HG03064 (cell line): ENCODE data around the gene PRAMEF2.
"Not testable (repeated sequence)": the region's sequence is repeated elsewhere in the genome, so short reads cannot be mapped to it uniquely, and the experiment has no call there.

ENCODE experiments used
- ATAC-seq: cut with Tn5 transposase; IDR thresholded peaks from one replicate; pipeline ENCODE4 v1.9.1; 2021; ENCODE audit warnings: low read depth; ENCODE audit not compliant: unreplicated experiment

PRAMEF2 gene, protein sequence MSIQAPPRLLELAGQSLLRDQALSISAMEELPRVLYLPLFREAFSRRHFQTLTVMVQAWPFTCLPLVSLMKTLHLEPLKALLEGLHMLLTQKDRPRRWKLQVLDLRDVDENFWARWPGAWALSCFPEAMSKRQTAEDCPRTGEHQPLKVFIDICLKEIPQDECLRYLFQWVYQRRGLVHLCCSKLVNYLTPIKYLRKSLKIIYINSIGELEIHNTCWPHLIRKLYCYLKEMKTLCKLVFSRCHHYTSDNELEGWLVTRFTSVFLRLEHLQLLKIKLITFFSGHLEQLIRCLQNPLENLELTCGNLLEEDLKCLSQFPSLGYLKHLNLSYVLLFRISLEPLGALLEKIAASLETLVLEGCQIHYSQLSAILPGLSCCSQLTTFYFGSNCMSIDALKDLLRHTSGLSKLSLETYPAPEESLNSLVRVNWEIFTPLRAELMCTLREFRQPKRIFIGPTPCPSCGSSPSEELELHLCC

DNA sequence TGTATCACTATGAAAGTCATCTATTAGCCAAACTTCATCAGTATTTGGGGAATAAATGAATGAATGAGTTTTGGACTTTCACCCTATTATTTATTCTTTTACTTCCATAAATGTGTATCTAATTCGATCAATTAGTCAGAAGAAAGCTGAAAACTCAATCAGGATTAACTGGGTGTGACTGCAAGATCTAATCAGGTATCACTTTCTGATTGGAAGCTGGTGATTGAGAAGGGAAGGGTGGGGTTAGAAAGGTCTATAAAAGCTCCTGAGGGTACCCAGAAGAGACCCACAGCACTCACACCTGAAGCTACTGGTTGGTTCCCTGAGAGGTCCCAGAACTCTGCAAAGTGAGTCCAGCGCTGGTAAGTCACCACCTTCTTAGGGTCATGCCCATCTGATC, at the start of gene PRAMEF2:
Gene PRAMEF2, plus strand, starts transcription at position 301 of the 400 bp plus-strand sequence. CDS start 1,924 bp downstream, outside the sequence.
- not testable (repeated sequence) for ATAC-seq

DNA sequence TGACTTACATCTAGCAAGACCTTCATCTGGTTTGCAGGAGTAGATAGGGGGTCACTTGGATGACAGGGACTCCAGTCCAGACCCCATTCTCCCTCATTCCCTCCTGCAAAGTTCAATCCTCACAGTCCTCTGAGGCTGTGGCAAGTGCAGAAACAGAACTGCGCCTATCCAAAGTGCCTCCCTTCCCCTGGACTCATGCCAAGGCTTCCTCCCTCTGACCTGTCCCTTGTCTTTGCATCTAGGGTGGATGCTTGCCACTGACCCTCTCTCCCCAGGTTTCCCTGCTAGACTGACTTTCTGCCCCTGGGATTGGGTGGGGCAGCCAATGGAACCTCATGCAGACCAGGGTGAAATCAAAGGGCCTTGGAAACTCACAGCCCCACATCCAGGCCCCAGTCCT, 47.0 kb upstream of the PRAMEF2 start:
- ATAC-seq: no peak

DNA sequence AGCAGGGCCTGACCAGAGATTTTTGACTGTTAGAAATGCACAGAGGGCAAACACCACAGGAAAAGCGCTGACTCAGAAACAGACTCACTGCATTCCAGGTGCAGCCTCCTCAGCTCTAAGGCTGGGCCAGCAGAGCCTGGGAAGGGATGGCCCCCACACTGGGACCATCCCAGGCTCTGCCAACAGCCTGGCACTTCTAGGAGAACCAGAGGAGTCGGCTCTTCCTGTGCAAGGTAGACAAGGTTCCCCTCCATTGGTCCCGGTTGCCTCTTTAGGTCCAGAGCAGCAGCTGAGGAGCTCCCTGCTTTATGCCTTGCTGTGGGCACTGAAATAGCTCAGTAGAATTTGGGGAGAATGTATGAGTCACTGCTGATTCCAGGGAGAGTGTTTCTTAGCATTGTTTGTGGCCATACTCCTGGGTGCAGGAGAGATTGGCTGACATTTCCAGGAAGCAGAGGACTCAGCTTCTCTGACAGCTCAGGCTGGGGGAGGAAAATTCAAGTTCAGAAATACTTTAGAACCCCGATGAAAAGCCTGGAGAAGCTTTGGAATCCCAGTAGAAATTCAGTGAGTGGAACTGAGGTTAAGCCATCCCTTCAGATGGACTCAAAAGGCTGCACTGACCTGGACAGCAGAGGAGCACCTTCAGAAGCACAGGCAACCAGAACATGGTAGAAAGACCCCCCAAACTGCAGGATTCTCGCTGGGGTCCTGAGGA, 46.0 kb upstream of the PRAMEF2 start:
- ATAC-seq: no peak

DNA sequence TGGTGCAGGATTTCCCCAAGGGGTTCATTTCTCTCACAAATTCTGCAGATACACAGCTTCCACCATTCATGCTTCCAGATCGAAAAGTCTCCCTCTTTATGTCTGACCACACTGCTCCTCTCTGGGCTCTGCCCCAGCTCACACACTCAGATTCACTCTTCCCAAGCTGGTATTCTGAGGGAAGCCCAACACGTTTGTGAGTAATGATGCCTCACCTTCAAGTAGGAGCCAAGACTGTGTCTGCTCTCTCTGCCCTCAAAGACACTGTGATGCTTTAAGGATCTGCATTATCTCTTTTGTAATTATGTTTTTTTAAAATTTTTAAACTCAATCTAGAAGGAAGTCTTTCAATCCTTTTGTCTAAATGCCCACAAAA, 45.5 kb upstream of the PRAMEF2 start:
- no peak for ATAC-seq

DNA sequence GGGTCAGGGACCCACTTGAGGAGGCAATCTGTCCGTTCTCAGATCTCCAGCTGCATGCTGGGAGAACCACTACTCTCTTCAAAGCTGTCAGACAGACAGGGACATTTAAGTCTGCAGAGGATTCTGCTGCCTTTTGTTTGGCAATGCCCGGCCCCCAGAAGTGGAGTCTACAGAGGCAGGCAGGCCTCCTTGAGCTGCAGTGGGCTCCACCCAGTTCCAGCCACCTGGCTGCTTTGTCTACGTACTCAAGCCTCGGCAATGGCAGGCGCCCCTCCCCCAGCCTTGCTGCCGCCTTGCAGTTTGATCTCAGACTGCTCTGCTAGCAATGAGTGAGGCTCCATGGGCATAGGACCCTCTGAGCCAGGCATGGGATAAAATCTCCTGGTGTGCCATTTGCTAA, 37.8 kb upstream of the PRAMEF2 start:
- not testable (repeated sequence) for ATAC-seq

DNA sequence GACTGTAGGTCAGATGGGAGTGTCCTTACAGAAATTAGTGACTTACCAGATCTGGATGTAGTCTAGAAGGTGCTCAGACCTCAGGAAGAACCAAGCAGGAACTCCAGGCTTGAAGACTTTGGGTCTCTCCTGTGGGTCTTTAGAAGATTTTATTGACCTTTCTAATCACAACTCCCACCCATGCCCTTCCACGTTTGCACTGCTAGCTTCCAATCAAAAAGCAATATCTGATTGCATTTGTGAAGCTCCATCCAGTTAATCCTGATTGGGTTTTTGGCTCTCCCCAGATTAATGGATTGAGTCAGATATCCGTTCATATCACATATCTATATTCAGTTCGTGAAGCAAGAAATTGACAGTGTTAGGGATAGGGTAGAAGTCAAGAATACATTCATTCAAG, 25.6 kb upstream of the PRAMEF2 start, which contains the start of gene PRAMEF11:
Gene PRAMEF11, minus strand, starts transcription at position 101 of the 400 bp plus-strand sequence. CDS start 2,621 bp downstream, outside the sequence.
- not testable (repeated sequence) for ATAC-seq

DNA sequence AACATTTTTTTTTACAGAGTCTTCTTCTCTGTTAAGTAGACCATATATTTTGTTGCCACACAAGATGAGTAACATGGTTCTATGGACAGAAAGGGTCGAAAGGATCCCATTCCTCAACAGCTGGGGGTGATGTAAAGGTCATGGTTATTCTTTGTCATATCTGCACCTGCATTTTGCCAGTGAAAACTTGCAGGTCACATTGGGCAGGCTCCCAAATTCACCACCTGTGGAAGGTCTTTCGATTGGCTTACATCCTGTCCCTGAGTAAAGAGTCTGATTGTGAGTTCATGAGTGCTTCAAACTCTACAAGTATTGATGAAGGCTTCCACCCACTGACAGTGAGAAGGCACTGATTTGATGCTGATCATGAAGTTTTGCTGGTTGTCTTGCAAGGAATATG, 23.6 kb upstream of the PRAMEF2 start:
- not testable (repeated sequence) for ATAC-seq

DNA sequence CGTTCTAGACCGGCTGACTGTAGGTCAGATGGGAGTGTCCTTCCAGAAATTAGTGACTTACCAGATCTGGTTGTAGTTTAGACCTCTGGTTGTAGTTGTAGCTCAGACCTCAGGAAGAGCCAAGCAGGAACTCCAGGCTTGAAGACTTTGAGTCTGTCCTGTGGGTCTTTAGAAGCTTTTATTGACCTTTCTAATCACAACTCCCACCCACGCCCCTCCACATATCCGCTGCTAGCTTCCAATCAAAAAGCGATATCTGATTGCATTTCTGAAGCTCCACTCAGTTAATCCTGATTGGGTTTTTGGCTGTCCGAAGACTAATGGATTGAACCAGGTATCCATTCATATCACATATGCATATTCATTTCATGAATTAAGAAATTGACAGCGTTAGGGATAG, 8.3 kb upstream of the PRAMEF2 start, which contains the start of gene HNRNPCL1:
Gene HNRNPCL1, minus strand, starts transcription at position 101 of the 400 bp plus-strand sequence. CDS start 431 bp downstream, outside the sequence.
- not testable (repeated sequence) for ATAC-seq

DNA sequence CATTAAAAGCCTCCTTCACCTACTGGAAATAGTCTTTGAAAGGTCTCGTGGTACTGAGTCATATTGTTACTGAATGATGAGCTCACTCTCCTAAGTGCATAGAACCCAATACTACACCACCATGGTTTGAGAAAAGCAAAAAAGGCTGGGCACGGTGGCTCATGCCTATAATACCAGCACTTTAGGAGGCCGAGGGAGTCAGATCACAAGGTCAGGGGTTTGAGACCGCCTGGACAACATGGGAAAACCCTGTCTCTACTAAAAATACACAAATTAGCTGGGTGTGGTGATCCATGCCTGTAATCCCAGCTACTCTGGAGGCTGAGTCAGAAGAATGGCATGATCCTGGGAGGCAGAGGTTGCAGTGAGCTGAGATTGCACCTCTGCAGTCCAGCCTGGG, 5.1 kb upstream of the PRAMEF2 start:
- ATAC-seq: no peak

DNA sequence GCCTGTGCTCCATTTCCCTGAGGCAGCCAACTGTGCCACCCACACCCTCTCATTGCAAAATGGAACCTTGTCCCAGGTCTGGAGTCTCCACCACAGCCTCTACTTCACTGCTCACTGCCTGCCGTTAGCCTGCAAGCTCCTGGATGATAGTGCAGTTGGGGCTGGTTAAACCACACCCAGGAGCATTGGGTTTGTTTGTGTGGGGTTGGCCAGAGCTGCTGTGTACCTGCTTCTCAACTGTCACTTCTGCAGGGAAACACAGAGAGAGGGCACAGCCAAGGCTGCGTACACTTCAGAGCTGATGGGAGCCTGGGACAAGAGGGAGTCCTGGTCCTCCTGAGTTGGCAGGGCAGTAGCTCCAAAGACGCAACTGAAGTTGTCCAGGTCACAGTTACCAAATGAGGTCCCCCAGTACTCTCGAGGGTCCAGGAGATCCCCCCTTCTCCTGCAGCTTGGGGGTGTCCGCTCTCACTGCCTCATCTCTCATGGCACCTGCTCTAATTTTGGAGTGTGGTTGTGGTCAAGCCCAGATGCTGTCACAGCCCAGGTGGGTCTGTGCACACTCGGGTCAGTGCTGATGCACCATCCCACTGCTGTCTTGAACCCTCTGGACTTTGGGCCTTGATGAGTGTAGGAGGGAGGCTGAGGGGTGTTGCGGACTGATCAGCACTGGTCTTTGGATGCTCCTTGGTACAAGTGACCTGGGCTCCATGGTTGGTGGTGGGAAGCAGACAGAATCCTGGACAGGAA, 6.4 kb downstream of the PRAMEF2 start:
- not testable (repeated sequence) for ATAC-seq

DNA sequence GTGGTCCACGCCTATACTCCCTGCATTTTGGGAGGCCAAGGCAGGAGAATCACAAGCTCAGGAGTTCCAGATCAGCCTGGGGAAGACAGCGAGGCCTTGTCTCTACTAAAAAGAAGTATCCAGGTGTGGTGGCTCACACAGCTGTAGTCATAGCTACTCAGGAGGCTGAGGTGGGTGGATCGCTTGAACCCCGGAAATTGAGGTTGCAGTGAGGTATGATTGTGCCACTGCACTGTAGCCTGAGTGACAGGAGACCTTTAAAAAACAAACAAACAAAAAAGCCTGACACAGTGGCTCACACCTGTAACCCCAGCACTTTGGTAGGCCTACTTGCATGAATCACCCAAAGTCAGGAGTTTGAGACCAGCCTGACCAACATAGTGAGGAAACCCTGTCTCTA, 21.6 kb downstream of the PRAMEF2 start:
- not testable (repeated sequence) for ATAC-seq

DNA sequence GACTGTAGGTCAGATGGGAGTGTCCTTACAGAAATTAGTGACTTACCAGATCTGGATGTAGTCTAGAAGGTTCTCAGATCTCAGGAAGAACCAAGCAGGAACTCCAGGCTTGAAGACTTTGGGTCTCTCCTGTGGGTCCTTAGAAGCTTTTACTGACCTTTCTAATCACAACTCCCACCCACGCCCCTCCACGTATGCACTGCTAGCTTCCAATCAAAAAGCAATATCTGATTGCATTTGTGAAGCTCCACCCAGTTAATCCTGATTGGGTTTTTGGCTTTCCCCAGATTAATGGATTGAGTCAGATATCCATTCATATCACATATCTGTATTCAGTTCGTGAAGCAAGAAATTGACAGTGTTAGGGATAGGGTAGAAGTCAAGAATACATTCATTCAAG, 29.2 kb downstream of the PRAMEF2 start, which contains the start of gene PRAMEF4:
Gene PRAMEF4, minus strand, starts transcription at position 101 of the 400 bp plus-strand sequence. CDS start 2,807 bp downstream, outside the sequence.
- ATAC-seq: not testable (repeated sequence)

DNA sequence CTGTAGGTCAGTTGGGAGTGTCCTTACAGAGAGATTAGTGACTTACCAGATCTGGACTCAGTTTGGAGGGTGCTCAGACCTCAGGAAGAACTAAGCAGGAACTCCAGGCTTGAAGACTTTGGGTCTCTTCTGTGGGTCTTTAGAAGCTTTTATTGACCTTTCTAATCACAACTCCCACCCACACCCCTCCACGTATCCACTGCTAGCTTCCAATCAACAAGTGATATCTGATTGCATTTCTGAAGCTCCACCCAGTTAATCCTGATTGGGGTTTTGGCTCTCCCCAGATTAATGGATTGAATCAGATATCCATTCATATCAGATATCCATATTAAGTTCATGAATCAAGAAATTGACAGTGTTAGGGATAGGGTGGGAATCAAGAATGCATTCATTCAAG, 41.3 kb downstream of the PRAMEF2 start, which contains the start of gene PRAMEF10:
Gene PRAMEF10, minus strand, starts transcription at position 101 of the 400 bp plus-strand sequence. CDS start 2,423 bp downstream, outside the sequence.
- ATAC-seq: not testable (repeated sequence)

DNA sequence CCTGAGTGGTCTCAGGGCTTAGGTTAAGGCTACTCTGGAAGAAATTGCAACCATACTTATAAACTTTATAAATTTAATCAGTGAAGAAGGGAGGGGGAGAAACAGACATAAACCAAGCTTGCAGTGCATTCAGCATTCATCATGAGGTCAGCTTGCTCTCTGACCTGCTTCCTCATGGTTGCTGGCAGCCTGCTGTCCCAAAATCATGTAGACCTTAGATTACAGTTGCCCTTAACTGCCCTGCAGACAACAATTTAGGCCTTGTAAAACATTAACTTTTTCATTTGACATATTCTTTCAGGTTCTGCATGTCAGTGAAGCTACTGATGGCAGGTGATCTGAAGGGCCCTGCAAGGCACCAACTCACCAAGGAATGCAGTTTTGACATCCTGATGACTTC, 42.3 kb downstream of the PRAMEF2 start:
- ATAC-seq: not testable (repeated sequence)

DNA sequence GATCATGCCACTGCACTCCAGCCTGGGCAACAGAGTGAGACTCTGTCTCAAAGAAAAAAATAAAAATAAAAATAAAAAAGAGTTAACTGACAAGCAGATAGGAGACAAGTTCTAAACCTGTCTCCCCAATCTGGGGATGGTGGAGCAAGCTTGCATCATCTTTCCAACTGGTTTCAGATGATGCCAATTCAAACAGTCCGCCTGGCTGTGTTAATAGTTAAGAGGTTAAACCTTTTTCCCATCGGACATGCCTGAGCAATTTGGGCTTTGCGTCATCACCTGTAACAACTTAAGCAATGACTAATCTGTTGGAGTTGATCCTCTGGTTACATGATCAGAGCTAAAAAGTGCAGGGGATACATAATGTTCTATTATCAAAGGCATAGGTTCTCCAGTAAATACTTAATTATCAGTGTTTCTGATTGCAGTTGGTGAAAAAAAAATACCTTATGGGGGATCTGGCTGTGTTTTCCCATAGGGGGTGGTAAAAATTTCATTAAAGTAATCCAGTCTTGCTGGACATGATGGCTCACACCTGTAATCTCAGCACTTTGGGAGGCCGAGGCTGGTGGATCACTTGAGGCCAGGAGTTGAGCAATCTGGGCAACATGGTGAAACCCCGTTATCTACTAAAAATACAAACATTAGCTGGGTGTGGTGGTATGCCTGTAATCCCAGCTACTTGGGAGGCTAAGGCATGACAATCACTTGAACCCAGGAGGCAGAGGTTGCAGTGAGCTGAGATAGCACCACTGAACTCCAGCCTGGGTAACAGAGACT, 47.1 kb downstream of the PRAMEF2 start:
- not testable (repeated sequence) for ATAC-seq
